ENCODE results near the gene SEMA7A. TPM values are rescaled to one million over a fixed set of nuclear protein-coding genes. Genes with fewer than 3 reads are reported as not detected.

SEMA7A gene
- total RNA-seq, 1 donor from 2014 or later: 0.51 TPM

DNA sequence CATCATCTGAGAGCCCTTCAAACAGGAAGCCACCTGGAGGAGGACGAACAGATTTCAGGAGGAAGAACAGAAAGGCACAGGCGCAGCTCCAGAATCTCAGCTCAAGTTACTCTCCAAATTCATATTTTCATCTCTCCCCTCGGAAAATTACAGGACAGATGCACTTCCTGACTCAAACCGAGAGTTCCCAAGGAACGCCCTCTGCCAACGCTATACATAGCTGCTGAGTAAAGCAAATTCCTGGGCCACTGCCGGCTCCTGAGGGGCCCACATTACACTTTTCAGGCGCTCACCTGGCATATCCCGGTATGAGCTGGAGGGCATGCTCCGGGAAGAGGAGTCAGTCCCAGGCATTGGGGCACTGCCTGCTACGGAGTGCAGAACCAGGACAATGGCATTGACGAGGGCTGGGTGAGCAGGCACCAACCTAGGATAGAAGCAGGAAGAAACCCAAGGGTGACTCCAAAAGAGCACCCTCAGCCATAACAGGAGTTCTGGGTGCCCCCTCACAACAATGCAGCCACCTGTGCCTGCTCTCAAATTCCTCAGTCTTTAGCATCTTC lies 16.0 kb upstream of the SEMA7A start:
- no peak for DNase-seq (ENCODE audit: extremely low spot score, unreplicated experiment)
- Mint-ChIP-seq H3K4me3 (ENCODE audit: unreplicated experiment) (no peak overlapping the region), H3K4me1 (ENCODE audit: unreplicated experiment) (no peaks in the 10 kb centered on the region), H3K27ac (ENCODE audit: unreplicated experiment) (no peak overlapping the region), H3K27me3 (ENCODE audit: unreplicated experiment) (no peaks in the 10 kb centered on the region), H3K9me3 (ENCODE audit: unreplicated experiment) (no peaks in the 10 kb centered on the region), H3K36me3 (ENCODE audit: unreplicated experiment) (peaks cover 44% of the 10 kb centered on the region)
- no peak for TF ChIP-seq CTCF (IDR thresholded peaks at IDR 0.05)

DNA sequence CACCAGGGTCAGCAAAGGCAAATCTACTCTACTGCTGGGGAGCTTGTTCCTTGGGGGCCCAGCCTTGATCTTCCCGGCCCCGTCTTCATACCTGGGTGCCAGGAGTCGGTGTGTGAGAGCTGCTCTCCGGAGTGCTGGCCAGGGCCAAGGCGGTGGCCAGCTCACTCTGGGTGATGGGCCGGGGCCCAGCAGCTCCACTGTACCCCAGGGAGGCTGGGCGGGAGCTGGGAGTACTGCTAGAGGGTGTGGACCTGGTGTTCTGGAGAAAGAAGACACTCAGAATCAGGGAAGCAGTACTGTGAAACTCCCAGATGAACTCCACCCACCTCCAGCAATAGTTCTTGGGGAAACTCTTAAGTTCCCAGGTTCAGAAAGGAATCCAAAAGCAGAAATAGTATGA lies 15.3 kb upstream of the SEMA7A start:
- Mint-ChIP-seq H3K9me3 (ENCODE audit: unreplicated experiment) (no peaks in the 10 kb centered on the region), H3K27me3 (ENCODE audit: unreplicated experiment) (no peaks in the 10 kb centered on the region), H3K4me3 (ENCODE audit: unreplicated experiment) (no peak overlapping the region), H3K4me1 (ENCODE audit: unreplicated experiment) (no peaks in the 10 kb centered on the region), H3K27ac (ENCODE audit: unreplicated experiment) (no peak overlapping the region), H3K36me3 (ENCODE audit: unreplicated experiment) (peaks cover 49% of the 10 kb centered on the region)
- no peak for DNase-seq (ENCODE audit: extremely low spot score, unreplicated experiment)
- TF ChIP-seq CTCF (IDR thresholded peaks at IDR 0.05): no peak

- DNase-seq (ENCODE audit: extremely low spot score, unreplicated experiment): no peak
- H3K36me3 Mint-ChIP-seq (ENCODE audit: unreplicated experiment): peaks cover 36% of the 10 kb centered on the region
Observed at GRCh38 chr15:74445816-74446763, 12.3 kb upstream of the SEMA7A start.

DNA sequence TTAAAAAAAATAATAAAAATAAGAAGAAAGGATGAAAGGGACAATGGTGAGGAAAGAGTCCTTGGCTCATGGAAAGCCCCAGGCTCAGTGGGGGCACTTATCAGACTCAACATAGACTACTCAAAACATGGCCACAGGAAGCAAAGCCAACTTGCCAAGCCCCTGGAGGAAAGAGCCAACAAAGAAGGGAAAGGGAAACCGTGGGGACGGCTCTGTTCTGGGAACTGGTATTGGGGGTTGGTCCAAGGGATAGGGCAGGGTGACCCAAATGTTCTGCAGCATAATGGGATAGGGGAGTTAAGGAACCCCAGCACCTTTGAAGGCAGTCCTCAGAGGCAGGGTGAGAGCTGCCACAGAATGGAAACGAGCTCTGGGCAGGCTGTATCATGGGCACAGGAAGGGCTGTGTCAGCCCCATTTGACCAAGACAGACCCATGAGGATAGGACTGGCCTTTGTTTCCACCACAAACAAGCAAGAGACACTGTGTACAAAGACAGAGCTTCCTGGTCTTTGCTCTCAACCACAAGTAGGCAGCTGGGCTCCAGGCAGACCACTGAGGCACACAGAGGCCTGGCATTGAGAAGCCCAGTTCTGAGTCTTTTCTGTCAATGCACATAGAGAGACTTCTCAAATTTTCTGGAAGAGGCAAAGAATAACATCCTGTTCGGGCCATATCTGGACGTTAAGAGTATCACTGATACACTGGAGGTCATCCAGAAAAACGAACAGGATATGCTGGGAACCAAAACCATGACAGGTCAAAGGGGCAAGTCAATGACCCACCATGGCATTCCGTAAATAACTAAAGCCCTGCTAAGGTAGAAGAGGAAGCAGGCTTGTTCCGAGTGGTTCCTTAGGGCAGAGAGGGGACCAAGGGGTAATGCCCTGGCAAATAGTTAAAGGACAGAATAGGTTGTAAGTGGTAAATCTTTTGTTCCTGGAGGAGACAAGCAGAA lies 10.6 kb upstream of the SEMA7A start:
- Mint-ChIP-seq H3K4me1 (ENCODE audit: unreplicated experiment) (no peaks in the 10 kb centered on the region), H3K9me3 (ENCODE audit: unreplicated experiment) (no peaks in the 10 kb centered on the region), H3K36me3 (ENCODE audit: unreplicated experiment) (peaks cover 29% of the 10 kb centered on the region), H3K27me3 (ENCODE audit: unreplicated experiment) (no peaks in the 10 kb centered on the region), H3K4me3 (ENCODE audit: unreplicated experiment) (no peak overlapping the region), H3K27ac (ENCODE audit: unreplicated experiment) (no peak overlapping the region)
- TF ChIP-seq CTCF (IDR thresholded peaks at IDR 0.05): no peak
- DNase-seq (ENCODE audit: extremely low spot score, unreplicated experiment): no peak

More at GRCh38 chr15:74445816-74446763, 12.3 kb upstream of the SEMA7A start:
- Mint-ChIP-seq H3K9me3 (ENCODE audit: unreplicated experiment) (no peaks in the 10 kb centered on the region), H3K4me3 (ENCODE audit: unreplicated experiment) (no peak overlapping the region), H3K4me1 (ENCODE audit: unreplicated experiment) (no peaks in the 10 kb centered on the region), H3K27ac (ENCODE audit: unreplicated experiment) (no peak overlapping the region), H3K27me3 (ENCODE audit: unreplicated experiment) (no peaks in the 10 kb centered on the region)
- no peak for TF ChIP-seq CTCF (IDR thresholded peaks at IDR 0.05)

Data from osteocyte (in vitro differentiated cells).